H1 (cell line): ENCODE measurements around the gene C8B. TPM values are rescaled to one million over a fixed set of nuclear protein-coding genes. Genes with fewer than 3 reads are reported as not detected.

Source experiments
- CTCF ChIA-PET: fragments of 300-600 bp; sonication (Branson Sonifier 250); formaldehyde crosslinking; loops from one replicate; lab custom pipeline; 2021; ENCODE audit not compliant: partially characterized antibody; lab: Charles Lee
- POLR2A ChIA-PET: fragments of 300-600 bp; sonication (Branson Sonifier 250); formaldehyde crosslinking; loops from one replicate; lab custom pipeline; 2021; ENCODE audit warnings: inconsistent platforms; ENCODE audit not compliant: partially characterized antibody; lab: Charles Lee
- DNase-seq, 2 experiments: peaks; one replicate each; pipeline versions ENCODE4 v3.0.0 to v3.0.0-alpha.2; 2010 to 2022; ENCODE audit warnings: low spot score in 2 of 2, low read depth in 1 of 2, mixed read lengths in 1 of 2
- FAIRE-seq: peaks from 2 replicates; lab custom pipeline; 2011; peaks lifted over from hg19 to GRCh38; lab: Jason Lieb, UNC
- H2AFZ ChIP-seq: 2 replicates; pipeline ENCODE4 v1.8.1; 2012; ENCODE audit warnings: low read length, inconsistent platforms
- H2AK5ac ChIP-seq: 2 replicates; pipeline ENCODE4 v1.6.1; 2013; ENCODE audit warnings: low read depth, low read length
- H2BK120ac ChIP-seq: replicated peaks from 2 replicates; pipeline ENCODE3; 2013; ENCODE audit warnings: low read depth, low read length, inconsistent platforms
- H2BK12ac ChIP-seq: 2 replicates; pipeline ENCODE4 v1.6.1; 2013; ENCODE audit warnings: low read depth, low read length
- H2BK15ac ChIP-seq: 2 replicates; pipeline ENCODE4 v1.6.1; 2013; ENCODE audit warnings: low read length
- H2BK20ac ChIP-seq: 2 replicates; pipeline ENCODE4 v1.6.1; 2013; ENCODE audit warnings: low read length
- H2BK5ac ChIP-seq: 2 replicates; pipeline ENCODE4 v1.6.1; 2013; ENCODE audit warnings: low read depth, low read length
- H3K14ac ChIP-seq: 2 replicates; pipeline ENCODE4 v1.6.1; 2013; ENCODE audit warnings: inconsistent platforms; ENCODE audit not compliant: insufficient read length
- H3K18ac ChIP-seq: 2 replicates; pipeline ENCODE4 v1.6.1; 2013; ENCODE audit warnings: low read length; ENCODE audit errors: extremely low read depth
- H3K23ac ChIP-seq: 2 replicates; pipeline ENCODE4 v1.6.1; 2013; ENCODE audit warnings: inconsistent platforms; ENCODE audit not compliant: insufficient read length
- H3K23me2 ChIP-seq: 2 replicates; pipeline ENCODE4 v1.6.1; 2013; ENCODE audit warnings: low read depth, low read length
- H3K27ac ChIP-seq: 2 replicates; pipeline ENCODE4 v1.6.1; 2011; ENCODE audit warnings: low read depth, low read length, inconsistent platforms
- H3K27me3 ChIP-seq, 4 experiments: replicated peaks in 1 of 4; 1 replicate in 1 of 4; 2 replicates in 3 of 4; pipeline versions ENCODE4 v1.6.1 to v1.8.1; 2011 to 2013; ENCODE audit warnings: low read length in 3 of 4, mild to moderate bottlenecking in 3 of 4, inconsistent platforms in 2 of 4, mixed read lengths in 2 of 4, moderate library complexity in 1 of 4; ENCODE audit not compliant: control insufficient read depth in 3 of 4, insufficient read depth in 3 of 4; ENCODE audit errors: extremely low read depth in 1 of 4
- H3K36me3 ChIP-seq, 4 experiments: 2 replicates each; pipeline versions ENCODE4 v1.6.1 to v1.8.1; 2011 to 2013; ENCODE audit warnings: mild to moderate bottlenecking in 4 of 4, low read length in 3 of 4, moderate library complexity in 2 of 4, control low read depth in 1 of 4, inconsistent platforms in 1 of 4; ENCODE audit not compliant: insufficient read depth in 4 of 4, control insufficient read depth in 2 of 4
- H3K4ac ChIP-seq: replicated peaks from 2 replicates; pipeline ENCODE3; 2013; ENCODE audit warnings: low read length, low read depth, mixed read lengths, inconsistent platforms; ENCODE audit not compliant: insufficient read length
- H3K4me1 ChIP-seq, 4 experiments: replicated peaks in 1 of 4; 1 replicate in 1 of 4; 2 replicates in 3 of 4; pipeline versions ENCODE4 v1.6.1 to v1.8.1; 2011 to 2013; ENCODE audit warnings: low read length in 3 of 4, inconsistent platforms in 2 of 4, mixed read lengths in 1 of 4; ENCODE audit not compliant: insufficient read depth in 4 of 4, control insufficient read depth in 3 of 4
- H3K4me2 ChIP-seq, 2 experiments: 2 replicates each; pipeline versions ENCODE4 v1.6.1 to v1.8.1; 2011 to 2013; ENCODE audit warnings: low read depth in 2 of 2, low read length in 2 of 2, control low read depth in 1 of 2, inconsistent platforms in 1 of 2, mild to moderate bottlenecking in 1 of 2; ENCODE audit not compliant: insufficient read depth in 1 of 2
- H3K4me3 ChIP-seq, 4 experiments: fragments of 200-600, 300-600 bp in 1 of 4; sonication (generic), shearing (Covaris generic), sonication (Bioruptor Twin) in 1 of 4; 2 replicates each; pipeline versions ENCODE4 v1.5.1 to v1.8.1; 2011 to 2016; ENCODE audit warnings: low read length in 4 of 4, low read depth in 3 of 4, control low read depth in 2 of 4, inconsistent platforms in 2 of 4, mild to moderate bottlenecking in 2 of 4, mixed read lengths in 1 of 4, moderate library complexity in 1 of 4; ENCODE audit not compliant: insufficient read depth in 2 of 4; ENCODE audit errors: extremely low read depth in 1 of 4
- H3K56ac ChIP-seq: replicated peaks from 2 replicates; pipeline ENCODE3; 2013; ENCODE audit warnings: low read depth, mild to moderate bottlenecking, mixed read lengths, low read length, inconsistent platforms; ENCODE audit not compliant: insufficient read length
- H3K79me1 ChIP-seq: 2 replicates; pipeline ENCODE4 v1.6.1; 2013; ENCODE audit warnings: low read depth, low read length, control low read depth
- H3K79me2 ChIP-seq, 2 experiments: 2 replicates each; pipeline versions ENCODE4 v1.6.1 to v1.8.1; 2012 to 2013; ENCODE audit warnings: low read length in 2 of 2, mild to moderate bottlenecking in 2 of 2, inconsistent platforms in 1 of 2; ENCODE audit not compliant: insufficient read depth in 2 of 2, control insufficient read depth in 1 of 2
- H3K9ac ChIP-seq, 4 experiments: replicated peaks in 1 of 4; 1 replicate in 1 of 4; 2 replicates in 3 of 4; pipeline versions ENCODE4 v1.6.1 to v1.8.1; 2011 to 2013; ENCODE audit warnings: low read depth in 3 of 4, low read length in 3 of 4, control low read depth in 2 of 4, mild to moderate bottlenecking in 2 of 4, moderate library complexity in 2 of 4, inconsistent platforms in 1 of 4; ENCODE audit errors: extremely low read depth in 1 of 4
- H3K9me3 ChIP-seq, 2 experiments: 2 replicates each; pipeline versions ENCODE4 v1.6.1 to v1.8.1; 2012 to 2013; ENCODE audit warnings: mild to moderate bottlenecking in 2 of 2, moderate library complexity in 2 of 2, control low read depth in 1 of 2, inconsistent platforms in 1 of 2, low read depth in 1 of 2, low read length in 1 of 2, mixed read lengths in 1 of 2; ENCODE audit not compliant: insufficient read depth in 2 of 2
- H4K20me1 ChIP-seq, 2 experiments: replicated peaks in 1 of 2; 2 replicates each; pipeline versions ENCODE3 to v1.8.1; 2011 to 2013; ENCODE audit warnings: inconsistent platforms in 2 of 2, low read length in 2 of 2, mild to moderate bottlenecking in 1 of 2; ENCODE audit not compliant: insufficient read depth in 2 of 2, control insufficient read depth in 1 of 2
- H4K5ac ChIP-seq: 2 replicates; pipeline ENCODE4 v1.6.1; 2013; ENCODE audit warnings: low read length, low read depth, mixed read lengths, inconsistent platforms; ENCODE audit not compliant: insufficient read length
- H4K8ac ChIP-seq: 2 replicates; pipeline ENCODE4 v1.8.0; 2013; ENCODE audit warnings: mild to moderate bottlenecking, moderate library complexity, low read length, inconsistent platforms; ENCODE audit not compliant: insufficient read depth; ENCODE audit errors: extremely low read depth
- H4K91ac ChIP-seq: replicated peaks from 2 replicates; pipeline ENCODE3; 2013; ENCODE audit warnings: low read length, mixed read lengths, inconsistent platforms; ENCODE audit not compliant: insufficient read length
- BACH1 ChIP-seq: IDR thresholded peaks from 2 replicates; pipeline ENCODE4 v1.6.1; 2012; ENCODE audit warnings: low read length, improper control_type of control experiment
- E2F6 ChIP-seq: IDR thresholded peaks from 2 replicates; pipeline ENCODE4 v1.6.1; 2012; ENCODE audit warnings: inconsistent platforms
- EP300 ChIP-seq, 2 experiments: IDR thresholded peaks; 1 replicate in 1 of 2; 2 replicates in 1 of 2; pipeline ENCODE4 v1.6.1; 2011 to 2012; ENCODE audit warnings: low read depth in 2 of 2, low read length in 2 of 2, mild to moderate bottlenecking in 2 of 2, borderline replicate concordance in 1 of 2, inconsistent platforms in 1 of 2, moderate library complexity in 1 of 2
- GTF2F1 ChIP-seq: IDR thresholded peaks from 2 replicates; pipeline ENCODE4 v1.6.1; 2012; ENCODE audit warnings: low read depth, low read length, improper control_type of control experiment, borderline replicate concordance
- HDAC2 ChIP-seq, 2 experiments: fragments of 300-600 bp in 1 of 2; sonication (generic) in 1 of 2; IDR thresholded peaks; 2 replicates each; pipeline ENCODE4 v1.6.1; 2011 to 2012; ENCODE audit warnings: low read depth in 2 of 2, low read length in 2 of 2, mild to moderate bottlenecking in 2 of 2, moderate library complexity in 2 of 2, borderline replicate concordance in 1 of 2, inconsistent platforms in 1 of 2
- SP1 ChIP-seq: IDR thresholded peaks from 2 replicates; pipeline ENCODE4 v1.6.1; 2011; ENCODE audit warnings: low read depth, low read length
- TBP ChIP-seq: IDR thresholded peaks from 2 replicates; pipeline ENCODE4 v1.6.1; 2011; ENCODE audit warnings: low read depth, low read length, improper control_type of control experiment
- WGBS, 2 experiments: shearing (Covaris generic) in 1 of 2; methylation state at CpG; one replicate each; pipeline versions ENCODE4 v1.1.6 to v1.1.7; 2013 to 2015; ENCODE audit warnings: low lambda C conversion rate in 2 of 2, mixed read lengths in 2 of 2, inconsistent platforms in 1 of 2, low coverage in 1 of 2, missing lambda C conversion rate in 1 of 2; ENCODE audit not compliant: insufficient replicate concordance in 2 of 2, insufficient coverage in 1 of 2, insufficient read length in 1 of 2; ENCODE audit errors: extremely low coverage in 1 of 2, missing lambda C conversion rate in 1 of 2; 5-methylcytosine and 5-hydroxymethylcytosine counted together
- polyA plus RNA-seq, 7 experiments: library from polyadenylated mRNA; depleted of rRNA in 3 of 7; stranded (reverse) in 5 of 7; unstranded in 2 of 7; fragments of >200 nt in 5 of 7; fragments of 200-250 nt in 2 of 7; gene quantifications; 1 replicate in 5 of 7; 2 replicates in 1 of 7; 4 replicates in 1 of 7; pipeline versions ENCODE4 v1.2.1 to v1.2.3, GENCODE V29; 2011 to 2013; ENCODE audit warnings: missing spikeins in 2 of 7, mixed read lengths in 2 of 7
- total RNA-seq: library from RNA; stranded (reverse); fragmentation: NEBNext Ultra II Directional; extraction: Animal tissue kit (Norgen Biotek cat#: 25700); gene quantifications from 2 replicates; pipeline ENCODE4 v1.2.1, GENCODE V29; 2021

C8B gene
- total and polyA plus RNA-seq, 2 of the 8 experiments (the other 6 are each of a cell fraction or from before 2014, with no cell fraction given), result not detected

DNA sequence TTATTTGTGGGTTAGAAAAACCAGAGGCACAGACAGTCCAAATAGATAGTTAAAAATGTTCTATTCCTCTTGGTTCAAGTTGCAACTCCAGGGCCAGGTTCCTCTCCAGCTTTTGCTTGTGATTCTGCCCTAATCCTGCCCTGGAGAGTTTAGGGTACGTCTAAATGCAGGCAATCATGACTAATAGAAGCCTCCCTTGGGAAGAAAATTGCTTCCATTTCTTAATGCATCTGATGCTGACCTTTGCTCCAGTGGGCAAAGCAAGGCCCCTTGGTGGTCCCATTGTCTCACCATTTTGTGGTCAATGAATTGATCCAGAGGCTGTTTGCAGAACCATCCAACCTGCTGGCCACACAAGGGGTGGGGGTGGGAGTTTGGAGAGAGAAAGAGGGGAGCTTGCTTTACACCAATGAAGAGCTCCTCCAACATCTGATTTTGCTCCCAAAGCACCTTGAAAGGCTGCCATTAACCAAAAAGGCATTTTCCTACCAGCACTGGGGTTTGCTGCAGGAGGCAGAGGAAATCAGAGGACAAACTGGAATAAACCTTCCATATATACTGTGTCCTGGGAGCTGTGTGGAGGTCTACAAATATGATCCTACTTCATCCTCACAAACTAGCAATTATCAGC lies 31.3 kb downstream of the C8B start:
- CTCF ChIA-PET, result interaction anchor here (0.7 to 1.3 kb wide), 3 partner anchors 17 to 101 kb away, joined by 3 read pairs; no protein-coding TSS in a partner anchor
- no peak for DNase-seq

More for the DNA sequence above, 31.3 kb downstream of the C8B start:
- WGBS, 2 experiments, result 33% methylated on average over 1 of the region's 1 CpG; no CpG with 5 or more reads in 1 of the 2 experiments
- Histone ChIP-seq H2BK15ac (no peak overlapping the region), H3K79me2 (no peaks in the 10 kb centered on the region), H2BK5ac (no peak overlapping the region), H3K79me1 (no peaks in the 10 kb centered on the region), H2BK20ac (no peak overlapping the region), H3K4me3 (no peak overlapping the region), H4K20me1 (no peaks in the 10 kb centered on the region), H3K4me2 (peak overlapping the region in 1 of 2 experiments; percentile 35; a peak in 1 of 4 replicates), H2BK120ac (no peak overlapping the region), H3K18ac (no peak overlapping the region), H3K27me3 (no peaks in the 10 kb centered on the region; a peak in 1 of 7 replicates), H3K56ac (no peak overlapping the region), H3K23ac (no peak overlapping the region), H3K9me3 (no peaks in the 10 kb centered on the region), H3K36me3 (no peaks in the 10 kb centered on the region), H2BK12ac (no peak overlapping the region), H3K4ac (no peak overlapping the region), H2AFZ (no peak overlapping the region), H3K27ac (no peak overlapping the region), H2AK5ac (no peak overlapping the region), H3K23me2 (no peaks in the 10 kb centered on the region; the same call in 1 of the 2 replicates), H4K5ac (no peak overlapping the region), H4K91ac (no peak overlapping the region), H4K8ac (no peak overlapping the region), H3K4me1 (peaks cover 0 to 9% (median 7%) of the 10 kb centered on the region in 4 experiments; a peak in 5 of 7 replicates), H3K9ac (no peak overlapping the region), H3K14ac (no peak overlapping the region)
- POLR2A ChIA-PET, result no interaction called here
- no peak for FAIRE-seq
- TF ChIP-seq TBP (no peak), GTF2F1 (no peak), EP300 (IDR thresholded peaks at IDR 0.05; ENCODE audit: borderline replicate concordance in 1 of 2, low read depth in 2 of 2, low read length in 2 of 2) (no peak), HDAC2 (IDR thresholded peaks at IDR 0.05; ENCODE audit: borderline replicate concordance in 1 of 2, low read depth in 2 of 2, low read length in 2 of 2) (no peak), E2F6 (no peak), SP1 (peak; percentile 81), BACH1 (no peak)
